Smooth muscle cell (in vitro differentiated cells): Measurements from ENCODE around the gene GOSR2. TPM values are rescaled to one million over a fixed set of nuclear protein-coding genes. Genes with fewer than 3 reads are reported as not detected.
A peak's percentile ranks its signal among the peaks of the same experiment; 100 is the strongest.

Experiments
- DNase-seq: peaks from one replicate; lab custom pipeline; 2025; ENCODE audit not compliant: unreplicated experiment; lab: John Stamatoyannopoulos, UW
- H2AFZ ChIP-seq: fragments of 200-600 bp; sonication (generic); 2 replicates; pipeline ENCODE4 v1.6.0; 2016; ENCODE audit warnings: antibody characterized with exemption, low read depth, mild to moderate bottlenecking
- H3F3A ChIP-seq: fragments of 200-600 bp; sonication (generic); 2 replicates; pipeline ENCODE4 v1.6.0; 2017; ENCODE audit warnings: antibody characterized with exemption, low read depth
- H3K27ac ChIP-seq: fragments of 200-600 bp; sonication (generic); 2 replicates; pipeline ENCODE4 v1.5.1; 2016; ENCODE audit warnings: low read depth, mild to moderate bottlenecking
- H3K27me3 ChIP-seq: fragments of 200-600 bp; sonication (generic); 2 replicates; pipeline ENCODE4 v1.6.1; 2016; ENCODE audit warnings: low read depth, mild to moderate bottlenecking
- H3K36me3 ChIP-seq: fragments of 200-600 bp; sonication (generic); 2 replicates; pipeline ENCODE4 v1.5.1; 2016; ENCODE audit warnings: low read depth
- H3K4me1 ChIP-seq: fragments of 200-600 bp; sonication (generic); 2 replicates; pipeline ENCODE4 v1.5.1; 2016; ENCODE audit warnings: low read depth
- H3K4me2 ChIP-seq: fragments of 200-600 bp; sonication (generic); 2 replicates; pipeline ENCODE4 v1.6.0; 2016; ENCODE audit warnings: mild to moderate bottlenecking
- H3K4me3 ChIP-seq: fragments of 200-600 bp; sonication (generic); 2 replicates; pipeline ENCODE4 v1.5.1; 2016; ENCODE audit warnings: mild to moderate bottlenecking
- H3K79me2 ChIP-seq: fragments of 200-600 bp; sonication (generic); 2 replicates; pipeline ENCODE4 v1.6.0; 2016; ENCODE audit warnings: low read depth, mild to moderate bottlenecking
- H3K9ac ChIP-seq: fragments of 200-600 bp; sonication (generic); 2 replicates; pipeline ENCODE4 v1.6.0; 2016; ENCODE audit warnings: low read depth
- H3K9me3 ChIP-seq: fragments of 200-600 bp; sonication (generic); replicated peaks from 2 replicates; pipeline ENCODE4 v1.5.1; 2016; ENCODE audit warnings: low read depth
- H4K20me1 ChIP-seq: fragments of 200-600 bp; sonication (generic); 2 replicates; pipeline ENCODE4 v1.6.0; 2016; ENCODE audit warnings: low read depth
- WGBS: methylation state at CpG from one replicate; pipeline ENCODE4 v1.1.7; 2016; ENCODE audit warnings: low lambda C conversion rate; 5-methylcytosine and 5-hydroxymethylcytosine counted together
- polyA plus RNA-seq: library from polyadenylated mRNA; unstranded; fragments of >200 nt; fragmentation: Nextera tagmentation; extraction: Ambion mirVana; gene quantifications from 2 replicates; pipeline ENCODE4 v1.2.1, GENCODE V29; 2016
- total RNA-seq: library from RNA; depleted of rRNA; stranded (reverse); fragments of >200 nt; gene quantifications from 2 replicates; pipeline ENCODE4 v1.2.3, GENCODE V29; 2014
- TF ChIP-seq, protein P1 (sequence below): fragments of 200-600 bp; sonication (generic); IDR thresholded peaks from 2 replicates; pipeline ENCODE4 v1.5.1; 2017; ENCODE audit warnings: borderline replicate concordance, mild to moderate bottlenecking, antibody characterized with exemption; ENCODE audit not compliant: insufficient read depth, poor library complexity, severe bottlenecking

The GOSR2 gene
- total and polyA plus RNA-seq, 2 experiments from 2014 or later, result 38.0 to 64.5 TPM

GRCh38 chr17:46978489-46979146 lies 55.7 kb downstream of the GOSR2 start:
- Histone ChIP-seq H3K36me3 (no peaks in the 10 kb centered on the region), H4K20me1 (peaks cover 15% of the 10 kb centered on the region), H3K4me2 (peak overlapping the region; percentile 98), H3K4me1 (peaks cover 18% of the 10 kb centered on the region), H3F3A (no peaks in the 10 kb centered on the region), H3K27me3 (peaks cover 71% of the 10 kb centered on the region), H3K4me3 (peak overlapping the region; percentile 54), H3K79me2 (no peaks in the 10 kb centered on the region), H3K27ac (no peak overlapping the region), H3K9ac (no peak overlapping the region), H2AFZ (no peak overlapping the region), H3K9me3 (no peaks in the 10 kb centered on the region)
- TF ChIP-seq, protein P1, sequence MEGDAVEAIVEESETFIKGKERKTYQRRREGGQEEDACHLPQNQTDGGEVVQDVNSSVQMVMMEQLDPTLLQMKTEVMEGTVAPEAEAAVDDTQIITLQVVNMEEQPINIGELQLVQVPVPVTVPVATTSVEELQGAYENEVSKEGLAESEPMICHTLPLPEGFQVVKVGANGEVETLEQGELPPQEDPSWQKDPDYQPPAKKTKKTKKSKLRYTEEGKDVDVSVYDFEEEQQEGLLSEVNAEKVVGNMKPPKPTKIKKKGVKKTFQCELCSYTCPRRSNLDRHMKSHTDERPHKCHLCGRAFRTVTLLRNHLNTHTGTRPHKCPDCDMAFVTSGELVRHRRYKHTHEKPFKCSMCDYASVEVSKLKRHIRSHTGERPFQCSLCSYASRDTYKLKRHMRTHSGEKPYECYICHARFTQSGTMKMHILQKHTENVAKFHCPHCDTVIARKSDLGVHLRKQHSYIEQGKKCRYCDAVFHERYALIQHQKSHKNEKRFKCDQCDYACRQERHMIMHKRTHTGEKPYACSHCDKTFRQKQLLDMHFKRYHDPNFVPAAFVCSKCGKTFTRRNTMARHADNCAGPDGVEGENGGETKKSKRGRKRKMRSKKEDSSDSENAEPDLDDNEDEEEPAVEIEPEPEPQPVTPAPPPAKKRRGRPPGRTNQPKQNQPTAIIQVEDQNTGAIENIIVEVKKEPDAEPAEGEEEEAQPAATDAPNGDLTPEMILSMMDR, result no peak
- no peak for DNase-seq
- WGBS, result 2% methylated on average over 80 of the region's 83 CpGs

GRCh38 chr17:46979147-46979863 lies 56.3 kb downstream of the GOSR2 start, which contains the start of gene RPRML:
Gene RPRML (minus strand): TSS chr17:46979253. CDS start chr17:46979007, 246 bp downstream.
- peak within 1 kb of the TSS; percentile 98 for H3K4me2 ChIP-seq
- no peak within 1 kb of the TSS for H2AFZ ChIP-seq
- H3K36me3 ChIP-seq, result no peaks in the 10 kb centered on the region
- H3K4me1 ChIP-seq, result peaks cover 18% of the 10 kb centered on the region
- no peaks in the 10 kb centered on the region for H3F3A ChIP-seq
- H3K27ac ChIP-seq, result no peak within 1 kb of the TSS
- no peak within 1 kb of the TSS for H3K9ac ChIP-seq
- no peaks in the 10 kb centered on the region for H3K79me2 ChIP-seq
- H3K9me3 ChIP-seq, result no peaks in the 10 kb centered on the region
- TF ChIP-seq, protein P1, result no peak
- H3K4me3 ChIP-seq, result peak within 1 kb of the TSS; percentile 54
- peaks cover 15% of the 10 kb centered on the region for H4K20me1 ChIP-seq
- DNase-seq, result no peak
- WGBS, result 3% methylated on average over 36 of the region's 57 CpGs
- peaks cover 71% of the 10 kb centered on the region for H3K27me3 ChIP-seq

- no peaks in the 10 kb centered on the region for H3F3A ChIP-seq
- no peak overlapping the region for H3K27ac ChIP-seq
- WGBS, result 81% methylated on average over 6 of the region's 6 CpGs
- no peak overlapping the region for H2AFZ ChIP-seq
- no peak for DNase-seq
- H4K20me1 ChIP-seq, result peaks cover 5% of the 10 kb centered on the region
- no peaks in the 10 kb centered on the region for H3K9me3 ChIP-seq
- no peak overlapping the region for H3K4me2 ChIP-seq
- no peak overlapping the region for H3K4me3 ChIP-seq
- H3K27me3 ChIP-seq, result peaks cover 58% of the 10 kb centered on the region
- H3K79me2 ChIP-seq, result no peaks in the 10 kb centered on the region
- H3K4me1 ChIP-seq, result peaks cover 14% of the 10 kb centered on the region
- TF ChIP-seq, protein P1, result no peak
- no peaks in the 10 kb centered on the region for H3K36me3 ChIP-seq
- no peak overlapping the region for H3K9ac ChIP-seq
Measured at GRCh38 chr17:46982577-46982976, 59.6 kb downstream of the GOSR2 start.
